GM19324 (cell line): Measurements from ENCODE around the gene GPR149.

Source experiments
- ATAC-seq: cut with Tn5 transposase; IDR thresholded peaks from one replicate; pipeline ENCODE4 v1.9.1; 2021; ENCODE audit warnings: mild to moderate bottlenecking, moderate library complexity; ENCODE audit not compliant: unreplicated experiment, low FRiP score

Gene GPR149

GRCh38 chr3:154349223-154349622 is 80.8 kb downstream of the GPR149 start:
- ATAC-seq: no peak

DNA sequence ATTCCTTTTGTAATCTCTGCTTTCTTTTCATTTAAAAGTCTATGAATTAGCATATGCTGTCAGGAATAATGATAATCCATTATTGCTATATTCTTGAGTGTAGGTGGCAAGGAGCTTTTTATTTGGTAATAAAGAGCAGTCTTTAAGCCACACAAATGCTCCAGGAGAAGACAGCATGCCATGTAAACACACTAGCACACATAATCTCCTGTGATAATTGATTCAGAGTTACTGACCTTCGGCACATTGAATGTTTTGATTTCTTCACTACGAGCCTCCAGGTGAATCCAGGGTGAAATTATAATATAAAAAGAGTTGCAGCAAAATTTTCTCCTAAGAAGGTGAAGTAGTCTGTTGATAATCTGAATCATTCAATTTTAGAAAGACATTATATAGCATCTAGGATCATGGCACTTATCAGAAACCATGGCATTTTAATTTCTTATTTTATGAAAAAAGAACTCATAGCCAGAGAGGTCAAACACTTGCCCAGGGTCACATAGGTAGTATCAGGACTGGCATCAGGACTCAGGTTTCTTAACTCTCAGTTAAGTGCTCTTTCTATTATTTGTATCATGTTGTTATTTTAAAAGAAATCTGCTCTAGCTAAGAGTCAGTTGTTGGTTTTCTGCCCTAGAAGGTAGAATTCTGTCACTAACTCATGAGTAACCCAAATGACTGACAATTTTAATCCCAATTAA is 84.4 kb downstream of the GPR149 start:
- ATAC-seq: no peak

GRCh38 chr3:154338570-154338969 is 91.4 kb downstream of the GPR149 start:
- ATAC-seq: no peak

DNA sequence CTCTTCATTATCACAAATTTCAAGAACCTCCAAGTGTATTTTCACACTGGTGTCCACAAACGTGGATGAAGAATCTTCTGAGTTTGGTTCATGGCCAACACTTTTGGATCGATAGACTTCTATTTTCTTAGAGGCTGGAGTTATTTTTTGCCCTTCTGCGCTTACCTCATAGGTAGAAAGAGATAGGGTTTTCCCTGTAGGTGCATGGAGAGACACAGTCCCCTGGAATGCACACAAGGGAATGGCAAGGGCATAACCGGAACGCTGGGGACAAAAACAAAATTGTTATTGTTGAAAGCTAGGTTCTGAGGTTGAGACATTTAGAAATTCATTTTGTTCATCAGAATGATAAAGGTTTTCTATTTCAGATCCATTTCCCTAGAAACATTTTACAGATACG is 92.0 kb downstream of the GPR149 start:
- no peak for ATAC-seq

DNA sequence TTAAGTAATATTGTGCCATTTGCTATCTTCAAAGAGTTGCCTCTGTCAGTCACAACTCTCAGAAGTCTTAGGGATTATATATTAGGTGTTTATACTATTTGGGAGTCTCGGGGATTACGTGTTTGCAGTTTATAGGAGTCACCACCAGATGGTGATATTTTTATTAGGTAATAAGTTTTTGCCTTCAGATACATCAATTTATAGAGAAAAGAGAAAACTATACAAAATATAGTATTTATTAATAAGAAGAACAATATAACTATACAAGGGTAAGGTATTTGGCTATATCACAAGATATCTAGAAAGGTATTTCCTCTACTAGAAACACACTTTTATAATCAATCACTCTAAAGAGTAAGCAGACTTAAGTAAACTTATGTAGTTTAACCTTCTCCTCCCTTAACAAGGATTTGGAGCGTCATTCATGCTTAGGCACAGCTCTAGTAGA is 95.0 kb downstream of the GPR149 start:
- ATAC-seq: no peak

DNA sequence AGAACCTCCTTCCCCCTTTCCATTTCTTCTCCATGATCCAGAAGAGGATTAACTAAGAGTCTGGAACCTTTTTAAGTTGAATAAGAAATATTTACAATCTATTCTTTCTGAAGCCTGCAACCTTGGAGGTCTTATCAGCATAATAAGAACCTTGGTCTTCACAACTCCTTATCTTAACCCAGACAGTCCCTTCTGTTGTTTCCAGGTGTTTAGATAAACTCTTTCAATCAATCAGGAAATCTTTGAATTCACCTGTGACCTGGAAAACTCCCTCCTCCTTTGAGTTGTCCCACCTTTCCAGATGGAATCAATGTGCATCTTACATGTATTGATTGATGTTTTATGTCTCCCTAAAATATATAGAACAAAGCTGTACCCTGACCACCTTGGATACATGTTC is 102.1 kb downstream of the GPR149 start:
- ATAC-seq: no peak

- ATAC-seq: no peak
Measured at GRCh38 chr3:154324919-154325318, 105.1 kb downstream of the GPR149 start.

GRCh38 chr3:154323891-154324738 is 105.9 kb downstream of the GPR149 start, which contains the start of gene DHX36:
DHX36 (minus strand) TSS chr3:154324487; CDS start chr3:154324416, 71 bp downstream.
- peak; percentile 92 for ATAC-seq

DNA sequence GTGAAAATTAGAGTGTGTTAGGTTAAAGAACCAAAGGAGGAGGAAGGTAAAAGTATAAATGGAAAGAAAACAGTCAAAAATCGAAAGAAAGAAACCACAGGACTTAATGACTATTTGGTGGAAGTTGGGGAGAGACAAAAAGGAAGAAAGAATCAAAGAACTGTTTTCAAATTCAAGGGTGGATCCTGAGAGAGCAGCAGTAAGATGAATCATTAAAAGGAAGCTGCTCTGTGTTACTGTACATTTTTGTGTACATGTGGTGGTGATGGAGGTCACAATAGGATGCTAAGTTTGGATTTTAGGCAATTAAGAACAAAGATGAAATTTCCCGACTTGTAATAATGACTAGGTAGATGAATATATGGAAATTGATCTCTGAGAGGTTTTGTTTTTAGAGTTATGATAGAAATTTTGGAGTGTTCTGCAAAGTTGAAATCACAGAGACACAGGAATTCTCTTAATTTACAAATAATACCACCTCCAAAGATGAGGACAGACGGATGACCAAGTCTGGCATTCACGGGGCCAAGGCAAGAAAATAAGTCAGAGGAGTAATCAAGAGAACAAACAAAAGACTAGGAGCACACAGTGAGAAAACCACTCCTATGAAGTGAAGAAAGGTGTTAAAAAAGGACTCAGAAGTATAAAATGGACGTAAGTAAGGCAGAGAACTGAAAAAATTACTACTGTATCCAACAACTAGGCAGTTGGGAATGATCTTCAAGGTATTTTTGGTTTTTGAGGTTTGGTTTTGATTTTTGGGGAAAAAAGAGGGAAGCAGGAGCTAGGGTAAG is 112.8 kb downstream of the GPR149 start:
- ATAC-seq: no peak

DNA sequence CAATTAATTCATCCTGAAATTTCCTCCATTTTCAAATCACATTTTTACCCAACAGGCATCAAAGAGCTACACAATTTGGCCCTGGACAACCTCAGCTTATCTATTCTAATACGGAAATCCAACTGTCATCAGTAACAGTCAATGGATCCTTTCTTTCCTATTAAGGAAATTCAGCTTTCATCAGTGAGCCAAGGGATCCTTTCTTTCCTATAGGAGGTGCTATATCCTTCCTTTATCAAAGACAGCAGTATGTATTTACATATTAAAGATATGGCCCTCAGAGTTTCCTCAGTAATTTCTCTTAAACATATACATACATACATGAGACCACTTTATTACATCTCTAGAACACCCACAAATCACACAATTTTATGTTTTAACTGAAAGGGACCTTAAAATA is 115.8 kb downstream of the GPR149 start:
- no peak for ATAC-seq

- ATAC-seq: no peak
Measured at GRCh38 chr3:154310840-154311239, 119.2 kb downstream of the GPR149 start.

DNA sequence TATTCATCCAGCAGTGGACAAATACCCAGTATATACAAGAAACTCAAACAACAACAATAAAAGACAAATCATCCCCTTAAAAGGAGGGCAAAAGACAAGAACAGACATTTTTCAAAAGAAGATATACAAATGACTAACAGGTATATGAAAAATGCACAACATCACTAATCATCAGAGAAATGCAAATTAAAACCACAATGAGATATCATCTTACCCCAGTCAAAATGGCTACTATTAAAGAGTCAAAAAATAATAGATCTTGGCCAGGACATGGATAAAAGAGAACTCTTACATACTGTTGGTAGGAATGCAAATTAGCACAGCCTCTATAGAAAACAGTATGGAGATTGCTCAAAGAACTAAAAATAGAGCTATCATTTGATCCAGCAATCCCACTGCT is 122.6 kb downstream of the GPR149 start:
- ATAC-seq: no peak

DNA sequence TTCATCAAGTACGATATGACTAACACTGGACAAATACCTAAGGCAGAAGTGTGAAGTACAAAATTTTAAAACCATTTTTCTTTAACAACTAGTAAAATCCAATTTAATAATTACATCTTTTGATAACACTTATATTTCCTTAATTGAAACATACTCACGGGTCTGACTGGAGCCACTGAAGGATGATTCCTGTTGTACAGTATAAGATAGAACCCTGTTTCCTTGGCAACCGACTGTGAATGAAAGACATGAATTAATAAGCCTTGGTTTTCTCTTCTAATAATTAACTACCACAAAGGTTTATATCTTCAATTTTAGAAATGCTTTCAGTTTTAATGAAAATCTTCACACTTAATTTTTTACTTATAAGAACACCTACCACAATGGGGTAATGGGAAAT is 125.1 kb downstream of the GPR149 start:
- ATAC-seq: no peak

- no peak for ATAC-seq
Measured at GRCh38 chr3:154304116-154304786, 125.7 kb downstream of the GPR149 start.

DNA sequence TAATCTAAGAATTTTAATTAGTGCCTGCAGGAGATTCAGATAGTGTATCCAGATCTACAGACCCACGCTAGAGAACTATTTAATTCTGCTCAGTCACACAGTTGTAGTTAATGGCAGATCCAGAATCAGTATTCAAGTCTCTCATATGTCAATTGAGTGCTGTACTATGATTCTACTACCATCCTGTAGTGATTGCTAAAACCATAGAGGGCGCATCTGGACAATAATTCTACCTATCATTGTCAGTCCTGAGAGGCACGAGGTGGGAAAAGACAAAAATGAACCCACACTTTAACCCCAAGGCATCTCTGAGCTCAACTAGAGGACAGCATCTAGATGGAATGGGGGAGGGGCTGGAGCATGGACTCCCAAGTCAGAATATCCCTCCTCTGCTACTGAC is 128.4 kb downstream of the GPR149 start:
- no peak for ATAC-seq

GRCh38 chr3:154294016-154294415 is 136.0 kb downstream of the GPR149 start:
- ATAC-seq: no peak

DNA sequence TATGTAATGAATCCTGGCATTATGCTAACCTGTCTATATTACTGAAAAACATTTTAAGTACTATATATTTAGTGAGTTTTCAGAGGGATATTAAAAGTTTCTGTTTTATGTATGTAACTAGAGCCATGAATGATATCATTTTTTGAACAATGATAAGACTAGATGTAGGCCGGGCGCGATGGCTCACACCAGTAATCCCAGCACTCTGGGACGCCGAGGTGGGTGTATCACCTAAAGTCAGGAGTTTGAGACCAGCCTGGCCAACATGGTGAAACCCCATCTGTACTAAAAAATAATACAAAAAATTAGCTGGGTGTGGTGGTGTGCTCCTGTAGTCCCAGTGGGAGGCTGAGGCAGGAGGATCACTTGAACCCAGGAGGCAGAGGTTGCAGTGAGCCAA is 139.8 kb downstream of the GPR149 start:
- no peak for ATAC-seq
